CD4-positive, alpha-beta T cell treated with Interleukin-4 for 1 hour (primary cell): Measurements from ENCODE around the gene TUBA3E.
"Not testable (repeated sequence)": the region's sequence is repeated elsewhere in the genome, so short reads cannot be mapped to it uniquely, and the experiment has no call there.

ENCODE experiments used
- DNase-seq, 2 donors: peaks; one replicate each; pipeline ENCODE4 v3.0.0-alpha.2; 2020 to 2022

The TUBA3E gene

DNA sequence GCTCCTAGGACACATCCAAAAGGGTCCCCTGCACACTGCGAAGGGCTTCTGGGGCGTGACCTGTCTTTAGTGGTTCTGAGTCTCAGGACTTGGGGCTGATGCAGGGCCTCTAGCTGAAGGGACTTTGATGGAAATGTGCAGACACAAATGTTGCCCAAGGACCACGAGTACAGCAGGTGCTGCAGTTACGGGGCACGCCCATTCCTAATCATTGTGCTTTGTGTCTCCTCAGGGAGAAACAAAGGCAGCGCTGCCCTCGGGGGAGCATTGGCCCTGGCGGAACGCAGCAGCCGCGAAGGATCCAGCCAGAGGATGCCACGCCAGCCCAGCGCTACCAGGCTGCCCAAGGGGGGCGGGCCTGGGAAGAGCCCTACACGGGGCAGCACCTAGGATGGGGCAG is 8.0 kb downstream of the TUBA3E start:
- no peak for DNase-seq

GRCh38 chr2:130188958-130189357 is 9.3 kb downstream of the TUBA3E start:
- DNase-seq = not testable (repeated sequence)

GRCh38 chr2:130187859-130188792 is 10.1 kb downstream of the TUBA3E start:
- DNase-seq = not testable (repeated sequence)

GRCh38 chr2:130187268-130187667 is 11.0 kb downstream of the TUBA3E start:
- no peak for DNase-seq

- no peak for DNase-seq
These were observed 11.8 kb downstream of the TUBA3E start for GRCh38 chr2:130186391-130186790.

DNA sequence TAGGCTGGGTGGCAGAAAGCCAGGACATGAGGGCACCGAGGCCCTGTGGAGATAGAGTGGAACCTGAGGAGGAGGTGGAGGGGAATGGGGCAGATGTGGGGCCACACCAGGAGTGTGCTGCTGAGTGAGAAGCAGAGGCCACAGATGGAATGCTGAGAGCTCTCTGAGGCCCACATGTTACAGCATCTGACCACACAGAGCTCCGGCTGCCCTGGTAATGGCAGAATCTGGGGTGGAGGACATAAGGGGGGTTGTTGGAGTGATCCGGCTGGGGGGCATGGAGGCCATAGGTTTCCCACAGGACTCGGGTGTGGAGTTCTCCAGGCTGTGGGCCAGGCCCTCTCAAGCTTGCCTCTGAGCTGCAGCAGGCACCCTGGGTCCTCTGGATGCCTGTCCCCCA is 12.3 kb downstream of the TUBA3E start:
- DNase-seq = no peak

DNA sequence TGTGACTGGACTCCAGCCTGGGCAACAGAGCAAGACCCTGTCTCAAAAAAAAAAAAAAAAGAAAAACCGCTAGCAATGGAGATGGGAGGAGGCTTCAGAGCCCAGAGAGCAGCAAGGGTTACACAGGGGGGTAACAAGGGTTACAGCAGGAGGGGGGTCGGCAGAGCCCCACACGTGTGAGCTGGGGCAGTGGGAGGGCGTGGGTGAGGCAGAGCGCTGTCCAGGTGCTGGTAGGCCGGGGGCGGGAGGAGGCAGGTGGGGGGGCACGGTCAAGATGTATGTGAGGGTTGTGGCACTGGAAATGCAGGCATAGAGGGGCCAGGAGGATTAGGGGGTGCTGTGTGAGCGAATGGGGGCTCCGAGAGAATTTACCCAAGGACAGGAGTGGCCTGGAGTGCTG is 12.8 kb downstream of the TUBA3E start:
- DNase-seq = no peak

DNA sequence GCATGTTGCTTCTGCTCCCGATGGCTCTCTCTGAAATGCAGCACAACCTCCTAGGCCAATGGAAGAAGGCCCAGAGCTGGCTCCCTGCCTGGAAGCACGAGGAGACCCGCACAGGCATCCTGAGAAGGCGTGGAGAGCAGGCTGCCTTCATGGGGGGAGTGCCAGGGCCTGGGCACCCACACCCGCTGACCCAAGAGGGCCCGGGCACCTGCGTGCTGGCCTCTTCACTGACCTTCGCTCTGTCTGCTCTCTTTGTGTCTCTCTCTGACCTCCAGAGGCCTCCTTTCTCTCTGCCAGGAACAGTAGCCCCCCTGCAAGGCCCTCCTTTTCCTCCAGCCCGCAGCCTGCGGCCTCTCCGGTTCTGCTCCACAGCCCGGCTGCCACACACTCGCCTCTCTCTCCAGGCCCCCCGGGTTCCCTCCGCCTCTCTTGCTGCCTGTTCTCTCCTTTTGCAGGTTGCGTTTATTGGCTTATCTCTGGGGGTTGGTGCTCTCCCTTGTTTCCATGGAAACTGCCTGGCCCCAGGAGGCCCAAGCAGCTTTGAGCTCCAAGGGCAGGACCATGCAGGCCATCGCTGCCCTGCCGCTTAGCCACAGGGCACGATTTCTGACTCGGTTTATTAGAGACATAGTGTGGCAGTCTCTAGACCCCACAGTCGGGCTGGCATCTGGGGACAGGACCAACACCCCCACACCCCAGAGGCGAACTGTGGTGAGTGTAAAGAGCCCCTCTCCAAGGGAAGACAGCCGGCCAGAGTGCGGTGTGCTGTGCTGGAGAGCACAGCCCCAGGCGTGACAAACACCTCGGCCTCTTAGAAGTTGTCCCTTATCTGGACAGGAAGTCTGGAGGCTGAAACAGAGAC is 14.5 kb downstream of the TUBA3E start:
- no peak for DNase-seq

DNA sequence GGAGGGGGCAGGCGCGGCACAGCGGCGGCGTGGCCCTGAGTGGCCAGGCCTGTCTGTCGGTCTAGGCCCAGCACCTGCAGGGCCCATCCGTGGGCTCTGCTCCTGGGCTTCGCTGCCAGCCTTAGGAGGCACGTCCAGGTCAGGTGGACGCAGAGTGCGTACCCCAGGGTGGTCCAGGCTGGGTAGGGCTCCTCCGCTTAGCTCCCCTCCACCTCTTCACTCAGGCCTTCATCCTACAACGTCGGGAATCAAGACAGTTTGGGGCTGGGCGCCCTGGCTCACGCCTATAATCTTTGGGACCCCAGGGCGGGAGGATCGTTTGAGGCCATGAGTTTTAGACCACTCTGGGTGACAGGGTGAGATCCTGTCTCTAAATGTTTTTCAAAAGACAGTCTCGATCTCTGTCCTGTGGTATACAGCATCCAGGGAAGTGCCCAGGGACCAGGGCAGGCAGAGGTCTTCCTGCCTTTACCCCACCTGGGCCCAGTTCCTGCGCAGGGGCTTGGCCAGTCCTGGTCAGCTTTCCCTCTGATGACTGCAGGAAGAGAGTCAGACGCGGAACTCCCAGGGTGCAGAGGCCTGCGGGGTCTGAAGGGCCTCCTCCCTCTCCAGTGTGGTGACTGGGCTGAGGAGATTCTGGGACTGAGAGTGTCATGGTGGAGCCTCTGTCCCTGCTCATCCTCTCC is 15.3 kb downstream of the TUBA3E start:
- DNase-seq = not testable (repeated sequence)

DNA sequence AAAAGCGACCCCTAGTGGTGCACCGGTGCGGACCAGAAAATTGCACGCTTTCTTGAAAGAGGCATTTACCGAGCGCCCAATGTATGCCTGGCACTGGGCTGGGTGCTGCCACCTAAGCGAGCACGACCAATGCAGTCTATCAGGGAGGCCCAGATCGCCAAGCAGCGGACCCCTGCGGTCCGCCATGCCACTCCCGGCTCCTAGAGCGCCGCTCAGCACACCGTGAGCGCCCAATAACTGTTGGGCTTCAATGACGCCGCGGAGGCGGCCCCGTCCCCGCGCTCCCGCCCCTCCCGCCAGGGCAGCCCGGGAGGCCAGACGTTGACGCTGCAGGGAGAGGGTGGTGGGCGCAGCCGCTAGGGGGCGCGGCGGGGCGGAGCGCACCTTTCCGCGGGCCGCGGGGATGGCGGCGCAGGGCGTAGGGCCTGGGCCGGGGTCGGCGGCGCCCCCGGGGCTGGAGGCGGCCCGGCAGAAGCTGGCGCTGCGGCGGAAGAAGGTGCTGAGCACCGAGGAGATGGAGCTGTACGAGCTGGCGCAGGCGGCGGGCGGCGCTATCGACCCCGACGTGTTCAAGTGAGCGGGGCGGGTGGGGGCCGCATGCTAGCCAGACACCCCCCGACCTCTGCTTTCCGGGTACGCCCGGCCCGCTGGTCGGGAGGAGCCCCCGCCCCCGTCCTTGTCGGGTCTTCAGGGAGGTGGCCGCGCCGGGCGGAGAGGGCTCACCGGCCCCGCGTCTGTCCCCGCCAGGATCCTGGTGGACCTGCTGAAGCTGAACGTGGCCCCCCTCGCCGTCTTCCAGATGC is 16.2 kb downstream of the TUBA3E start, which contains the start of gene MZT2B:
Gene MZT2B (plus strand): TSS at position 383 of the 803 bp plus-strand sequence. CDS start 21 bp downstream, at position 404.
- peak; percentile 89 to 90 for DNase-seq

DNA sequence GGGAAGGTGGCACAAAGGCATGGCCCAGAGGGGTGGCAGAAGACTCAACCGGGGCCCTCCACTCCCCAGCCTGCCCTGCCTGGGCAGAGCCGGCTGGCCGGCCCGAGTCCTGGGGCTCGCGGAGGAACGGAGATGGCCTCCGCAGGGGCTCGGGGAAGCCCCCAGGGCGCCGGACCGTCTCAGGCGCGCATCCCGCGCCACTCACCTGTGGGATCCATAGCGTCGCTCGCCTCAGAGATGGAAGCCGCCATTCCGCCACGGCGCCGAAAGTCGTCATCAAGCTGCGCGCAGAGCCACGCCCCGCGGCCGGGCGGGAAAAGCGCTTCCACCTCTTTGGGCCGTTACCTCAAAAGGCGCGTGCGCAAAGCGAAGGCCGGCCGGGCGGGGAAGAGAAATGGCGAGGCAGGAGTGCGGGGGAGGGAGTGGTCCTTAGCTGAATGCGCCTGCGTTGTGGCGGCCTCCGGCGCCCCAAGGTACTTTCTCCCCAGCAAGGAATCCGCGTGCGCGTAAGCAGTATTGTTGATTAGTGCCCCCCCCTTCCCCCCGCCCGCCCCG is 16.8 kb downstream of the TUBA3E start, which contains the start of gene SMPD4:
Gene SMPD4 (minus strand): TSS at position 278 of the 555 bp plus-strand sequence. CDS start 5,010 bp downstream, outside the sequence.
- DNase-seq = peak; percentile 98

DNA sequence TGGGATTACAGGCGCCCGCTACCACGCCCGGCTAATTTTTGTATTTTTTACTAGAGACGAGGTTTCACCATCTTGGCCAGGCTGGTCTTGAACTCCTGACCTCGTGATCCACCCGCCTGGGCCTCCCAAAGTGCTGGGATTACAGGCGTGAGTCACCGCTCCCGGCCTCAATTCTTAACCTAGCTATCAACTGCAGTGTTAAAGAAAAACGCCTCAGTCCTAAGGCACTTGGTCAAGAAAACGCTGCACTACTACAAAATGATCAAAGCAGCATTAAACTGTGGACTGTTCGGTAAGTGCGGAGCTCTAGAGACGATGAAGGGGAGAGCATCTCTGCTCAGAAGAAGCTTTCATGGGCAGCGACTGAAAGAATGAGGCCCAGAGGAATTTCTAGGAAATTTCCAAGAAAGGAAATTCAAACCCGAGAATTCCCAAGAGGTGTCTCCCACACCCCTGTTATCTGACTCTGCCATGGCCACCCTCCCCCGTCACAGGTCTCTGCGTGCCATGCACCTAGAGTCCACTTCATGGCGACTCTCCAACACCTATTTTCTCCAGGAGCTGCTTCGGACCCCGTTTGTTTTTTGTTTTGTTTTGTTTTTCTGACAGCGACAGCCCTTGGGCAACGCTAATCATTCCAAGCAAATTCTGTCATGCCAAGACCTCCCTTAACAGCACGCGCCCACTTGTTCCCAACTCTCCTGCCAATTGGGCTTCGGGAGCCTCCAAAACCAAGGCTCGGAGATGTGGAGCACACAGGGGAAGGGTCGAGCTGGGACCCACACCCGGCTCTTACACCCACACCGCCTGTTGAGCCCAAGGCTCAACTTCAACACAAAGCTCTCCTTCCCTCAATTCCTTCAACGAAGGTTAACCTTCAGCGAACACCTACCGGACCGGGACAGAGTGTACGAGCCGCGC is 17.6 kb downstream of the TUBA3E start:
- DNase-seq = not testable (repeated sequence)

- not testable (repeated sequence) for DNase-seq
These were observed 23.4 kb downstream of the TUBA3E start for GRCh38 chr2:130174866-130175265.

DNA sequence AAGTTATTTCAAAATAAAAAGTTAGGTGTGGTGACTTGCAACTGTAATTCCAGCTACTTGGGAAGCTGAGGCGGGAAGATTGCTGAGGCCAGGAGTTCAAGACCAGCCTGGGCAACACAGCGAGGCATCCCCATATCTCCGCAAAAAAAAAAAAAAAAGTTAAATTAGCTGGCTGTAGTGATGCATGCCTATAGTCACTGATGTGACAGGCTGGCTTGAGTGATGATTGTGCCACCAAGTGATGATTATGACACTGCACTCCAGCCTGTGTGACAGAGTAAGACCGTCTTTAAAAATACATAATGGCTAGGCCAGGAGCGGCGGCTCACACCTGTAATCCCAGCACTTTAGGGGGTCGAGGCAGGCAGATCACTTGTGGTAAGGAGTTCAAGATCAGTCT is 28.3 kb downstream of the TUBA3E start:
- DNase-seq = no peak

DNA sequence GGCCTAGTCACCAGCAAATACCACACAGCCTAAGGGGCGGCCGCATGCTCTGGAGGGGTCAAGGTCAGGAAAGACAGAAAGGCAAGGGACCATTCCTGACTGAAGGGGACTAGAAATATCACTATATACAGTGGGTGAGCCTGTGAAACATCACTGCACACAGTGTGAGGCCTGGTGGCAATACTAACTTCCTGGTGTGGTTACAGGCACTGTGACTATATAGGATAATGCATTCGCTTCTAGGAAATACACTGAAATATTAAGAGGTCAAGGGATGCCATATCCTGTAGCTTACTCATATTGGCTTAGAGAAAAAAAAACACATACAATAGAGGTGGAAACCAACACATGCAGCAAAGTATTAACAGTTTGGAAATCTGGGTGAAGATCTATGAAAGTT is 29.1 kb downstream of the TUBA3E start:
- not testable (repeated sequence) for DNase-seq

- not testable (repeated sequence) for DNase-seq
These were observed 31.6 kb downstream of the TUBA3E start for GRCh38 chr2:130166611-130167010.

DNA sequence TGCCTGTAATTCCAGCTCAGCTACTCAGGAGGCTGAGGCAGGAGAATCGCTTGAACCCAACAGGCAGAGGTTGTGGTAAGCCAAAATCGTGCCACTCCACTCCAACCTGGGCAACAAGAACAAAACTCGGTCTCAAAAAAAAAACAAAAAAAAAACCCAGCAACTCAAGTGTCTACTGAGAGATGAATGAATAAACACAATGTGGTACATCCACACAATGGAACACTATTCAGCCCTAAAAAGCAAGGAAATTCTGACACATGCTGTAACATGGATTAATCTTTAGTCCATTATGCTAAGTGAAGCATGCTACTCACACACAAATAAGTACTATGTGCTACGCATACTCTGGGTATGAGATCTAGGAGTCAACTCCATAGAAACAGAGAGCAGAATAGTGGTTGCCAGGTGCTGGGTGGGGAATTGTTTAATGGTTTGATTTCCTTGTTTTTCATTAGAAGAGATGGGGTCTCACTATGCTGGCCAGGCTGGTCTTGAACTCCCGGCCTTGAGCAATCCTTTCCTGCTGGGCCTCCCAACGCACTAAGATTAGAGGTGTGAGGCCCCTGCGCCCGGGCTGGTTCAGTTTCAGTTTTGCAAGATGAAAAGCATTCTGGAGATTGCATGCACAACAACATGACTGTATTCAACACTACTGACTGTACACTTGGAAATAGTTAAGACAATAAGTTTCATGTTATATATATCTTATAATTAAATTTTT is 32.8 kb downstream of the TUBA3E start:
- DNase-seq = no peak

- no peak for DNase-seq
These were observed 35.3 kb downstream of the TUBA3E start for GRCh38 chr2:130162968-130163367.

- DNase-seq = not testable (repeated sequence)
These were observed 35.8 kb downstream of the TUBA3E start for GRCh38 chr2:130162486-130162885.
